ENCODE results near the gene CRYAA.

GRCh38 chr21:43188592-43189210 is 19.9 kb downstream of the CRYAA start:
- TF ChIP-seq CTCF (conservative IDR thresholded peaks at IDR 0.05; ENCODE audit: low read length) (no peak), EZH2phosphoT487 (IDR thresholded peaks at IDR 0.05; ENCODE audit: borderline replicate concordance, low read depth, low read length) (no peak)

Measured in OCI-LY7 (cell line).